Dermis blood vessel endothelial cell (primary cell): Measurements from ENCODE around the gene EVL. TPM values are rescaled to one million over a fixed set of nuclear protein-coding genes. Genes with fewer than 3 reads are reported as not detected.
A peak's percentile ranks its signal among the peaks of the same experiment; 100 is the strongest.

Source experiments
- DNase-seq: peaks from one replicate; pipeline ENCODE4 v3.0.0; 2010
- total RNA-seq: library from RNA; depleted of rRNA; stranded (reverse); fragments of >200 nt; gene quantifications from 2 replicates; pipeline ENCODE4 v1.2.3, GENCODE V29; 2014

Gene EVL
- total RNA-seq, 1 donor from 2014 or later, result 7.7 TPM

- no peak for DNase-seq
Observed at GRCh38 chr14:100132161-100132902, 67.1 kb downstream of the EVL start.

- no peak for DNase-seq
Observed at GRCh38 chr14:100132903-100133510, 67.8 kb downstream of the EVL start.

- DNase-seq, result no peak
Observed at GRCh38 chr14:100134586-100134985, 69.4 kb downstream of the EVL start.

- no peak for DNase-seq
Observed at GRCh38 chr14:100135073-100135472, 69.9 kb downstream of the EVL start.

- DNase-seq, result no peak
Observed at GRCh38 chr14:100135784-100136183, 70.6 kb downstream of the EVL start.

GRCh38 chr14:100137173-100137572, 72.0 kb downstream of the EVL start:
- DNase-seq, result no peak

GRCh38 chr14:100138082-100138787, 73.0 kb downstream of the EVL start:
- DNase-seq, result no peak

- no peak for DNase-seq
Observed at GRCh38 chr14:100138955-100139354, 73.7 kb downstream of the EVL start.

- peak; percentile 78 for DNase-seq
Observed at GRCh38 chr14:100140452-100141078, 75.3 kb downstream of the EVL start.

- DNase-seq, result no peak
Observed at GRCh38 chr14:100141098-100141497, 75.9 kb downstream of the EVL start.

GRCh38 chr14:100142073-100143040, 77.1 kb downstream of the EVL start:
- peak; percentile 91 for DNase-seq

GRCh38 chr14:100143523-100143922, 78.3 kb downstream of the EVL start:
- DNase-seq, result no peak

- no peak for DNase-seq
Observed at GRCh38 chr14:100143934-100144333, 78.7 kb downstream of the EVL start.

- DNase-seq, result no peak
Observed at GRCh38 chr14:100144645-100144995, 79.4 kb downstream of the EVL start.

- DNase-seq, result no peak
Observed at GRCh38 chr14:100144996-100145646, 79.9 kb downstream of the EVL start.

GRCh38 chr14:100145682-100146464, 80.7 kb downstream of the EVL start:
- DNase-seq, result no peak

- no peak for DNase-seq
Observed at GRCh38 chr14:100146531-100147091, 81.4 kb downstream of the EVL start.

- no peak for DNase-seq
Observed at GRCh38 chr14:100147181-100147631, 82.0 kb downstream of the EVL start.

GRCh38 chr14:100147691-100148464, 82.7 kb downstream of the EVL start:
- no peak for DNase-seq
